NT2/D1 (cell line): ENCODE data around the gene MEIS2.

Experiments
- SUZ12 ChIP-seq: IDR thresholded peaks from 2 replicates; pipeline ENCODE4 v1.6.1; 2011; ENCODE audit not compliant: insufficient read length, insufficient read depth; ENCODE audit errors: extremely low read depth
- ZNF274 ChIP-seq: IDR thresholded peaks from 2 replicates; pipeline ENCODE4 v1.6.1; 2011; ENCODE audit warnings: mild to moderate bottlenecking, low read depth, low read length

DNA sequence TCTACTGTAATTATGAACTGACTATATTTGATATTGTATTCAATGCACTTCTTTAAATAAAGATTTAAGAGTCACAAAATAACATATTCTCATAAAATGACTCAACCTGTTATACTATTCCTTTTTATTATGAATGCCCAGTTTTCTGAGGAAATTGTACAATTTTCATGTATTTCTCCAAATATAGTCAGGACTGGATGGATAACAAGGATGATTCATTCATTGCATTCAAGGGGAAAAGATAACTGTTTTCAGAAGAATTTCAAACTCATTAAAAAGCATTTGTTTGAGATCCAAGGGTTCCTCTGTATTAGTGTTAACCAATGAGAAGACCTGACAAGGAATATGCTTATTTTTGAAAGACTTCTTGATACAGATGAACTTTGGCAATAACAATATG, 163.7 kb downstream of the MEIS2 start:
- TF ChIP-seq SUZ12: no peak
- TF ChIP-seq ZNF274: no peak
